Fibroblast of lung (primary cell): ENCODE measurements around the gene ZBED3. TPM values are rescaled to one million over a fixed set of nuclear protein-coding genes. Genes with fewer than 3 reads are reported as not detected.

Experiments
- DNase-seq, 2 donors: peaks; one replicate each; pipeline versions ENCODE4 v3.0.0 to v3.0.0-alpha.2; 2010; ENCODE audit warnings: low read depth in 2 of 2
- H2AFZ ChIP-seq: 2 replicates; pipeline ENCODE4 v1.5.1; 2012; ENCODE audit warnings: low read length, control low read depth, inconsistent platforms
- H3K27ac ChIP-seq: 2 replicates; pipeline ENCODE4 v1.5.1; 2011; ENCODE audit warnings: low read length, control low read depth; ENCODE audit not compliant: insufficient read depth
- H3K27me3 ChIP-seq: 2 replicates; pipeline ENCODE4 v1.5.1; 2011; ENCODE audit warnings: mild to moderate bottlenecking, low read length; ENCODE audit not compliant: control insufficient read depth, insufficient read depth
- H3K36me3 ChIP-seq: 2 replicates; pipeline ENCODE4 v1.5.1; 2011; ENCODE audit warnings: low read length; ENCODE audit not compliant: control insufficient read depth, insufficient read depth
- H3K4me1 ChIP-seq: 2 replicates; pipeline ENCODE4 v1.5.1; 2011; ENCODE audit warnings: low read length; ENCODE audit not compliant: control insufficient read depth, insufficient read depth; ENCODE audit errors: extremely low read depth
- H3K4me2 ChIP-seq: 2 replicates; pipeline ENCODE4 v1.5.1; 2011; ENCODE audit warnings: low read length, control low read depth; ENCODE audit not compliant: insufficient read depth; ENCODE audit errors: extremely low read depth
- H3K4me3 ChIP-seq, 4 experiments: fragments of 200-600 bp in 1 of 4; sonication (generic) in 1 of 4; replicated peaks in 1 of 4; 2 replicates each; pipeline ENCODE4 v1.5.1; 2011 to 2016; ENCODE audit warnings: low read length in 4 of 4, low read depth in 3 of 4, mild to moderate bottlenecking in 3 of 4, control low read depth in 2 of 4, inconsistent platforms in 1 of 4, mixed read lengths in 1 of 4; ENCODE audit not compliant: insufficient read depth in 1 of 4; ENCODE audit errors: control extremely low read depth in 1 of 4
- H3K79me2 ChIP-seq: 2 replicates; pipeline ENCODE4 v1.5.1; 2012; ENCODE audit warnings: mild to moderate bottlenecking, low read length, inconsistent platforms; ENCODE audit not compliant: control insufficient read depth, insufficient read depth
- H3K9ac ChIP-seq: 2 replicates; pipeline ENCODE4 v1.5.1; 2011; ENCODE audit warnings: mild to moderate bottlenecking, low read length, control low read depth; ENCODE audit not compliant: insufficient read depth
- H3K9me3 ChIP-seq: 2 replicates; pipeline ENCODE4 v1.5.1; 2012; ENCODE audit warnings: low read depth, low read length; ENCODE audit not compliant: control insufficient read depth, insufficient read depth
- H4K20me1 ChIP-seq: 2 replicates; pipeline ENCODE4 v1.5.1; 2011; ENCODE audit warnings: low read length; ENCODE audit not compliant: control insufficient read depth, insufficient read depth; ENCODE audit errors: extremely low read depth
- EZH2 ChIP-seq: IDR thresholded peaks from 2 replicates; pipeline ENCODE4 v1.5.1; 2012; ENCODE audit warnings: low read length, control low read depth, mild to moderate bottlenecking; ENCODE audit errors: missing control alignments
- polyA plus RNA-seq, 2 donors: library from polyadenylated mRNA; depleted of rRNA in 1 of 2; stranded (reverse) in 1 of 2; unstranded in 1 of 2; fragments of >200 nt; gene quantifications; 2 replicates each; pipeline ENCODE4 v1.2.1, GENCODE V29; 2011 to 2012; ENCODE audit warnings: missing spikeins in 1 of 2
- total RNA-seq: library from RNA; depleted of rRNA; stranded (reverse); fragments of >200 nt; gene quantifications from 2 replicates; pipeline ENCODE4 v1.2.1, GENCODE V29; 2014
- TF ChIP-seq, protein P1 (sequence below), 2 donors: IDR thresholded peaks in 1 of 2; conservative IDR thresholded peaks in 1 of 2; 1 replicate in 1 of 2; 2 replicates in 1 of 2; pipeline ENCODE4 v1.5.1; 2011 to 2012; ENCODE audit warnings: low read length in 2 of 2, control low read depth in 1 of 2, inconsistent platforms in 1 of 2, low read depth in 1 of 2, mild to moderate bottlenecking in 1 of 2

Gene ZBED3
- total and polyA plus RNA-seq, 2 donors (not counting 1 experiment from before 2014, with no cell fraction given): 1.7 to 3.0 TPM

DNA sequence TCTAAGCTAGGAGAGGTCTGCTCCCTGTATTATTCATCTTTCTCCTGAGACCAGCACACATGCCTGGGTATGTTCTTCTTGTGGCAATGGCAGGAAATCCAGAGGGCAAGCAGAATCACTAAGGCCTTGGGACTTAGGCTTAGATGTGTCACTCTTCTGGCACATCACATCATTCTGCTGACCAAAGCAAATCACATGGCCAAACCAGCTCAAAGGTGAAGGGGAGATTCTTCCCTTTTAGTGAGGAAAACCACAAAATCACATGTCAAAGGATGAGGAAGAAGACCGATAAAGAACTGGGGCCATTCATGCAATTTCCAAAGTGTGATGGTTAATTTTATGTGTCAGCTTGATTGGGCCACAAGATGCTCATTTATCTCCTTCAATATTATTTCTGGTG lies 62.6 kb downstream of the ZBED3 start:
- no peaks in the 10 kb centered on the region for H3K9me3 ChIP-seq
- no peak overlapping the region for H3K4me2 ChIP-seq
- no peaks in the 10 kb centered on the region for H4K20me1 ChIP-seq
- H3K79me2 ChIP-seq: no peaks in the 10 kb centered on the region
- DNase-seq: no peak
- H3K4me3 ChIP-seq: no peak overlapping the region
- TF ChIP-seq EZH2: no peak
- TF ChIP-seq, protein P1, sequence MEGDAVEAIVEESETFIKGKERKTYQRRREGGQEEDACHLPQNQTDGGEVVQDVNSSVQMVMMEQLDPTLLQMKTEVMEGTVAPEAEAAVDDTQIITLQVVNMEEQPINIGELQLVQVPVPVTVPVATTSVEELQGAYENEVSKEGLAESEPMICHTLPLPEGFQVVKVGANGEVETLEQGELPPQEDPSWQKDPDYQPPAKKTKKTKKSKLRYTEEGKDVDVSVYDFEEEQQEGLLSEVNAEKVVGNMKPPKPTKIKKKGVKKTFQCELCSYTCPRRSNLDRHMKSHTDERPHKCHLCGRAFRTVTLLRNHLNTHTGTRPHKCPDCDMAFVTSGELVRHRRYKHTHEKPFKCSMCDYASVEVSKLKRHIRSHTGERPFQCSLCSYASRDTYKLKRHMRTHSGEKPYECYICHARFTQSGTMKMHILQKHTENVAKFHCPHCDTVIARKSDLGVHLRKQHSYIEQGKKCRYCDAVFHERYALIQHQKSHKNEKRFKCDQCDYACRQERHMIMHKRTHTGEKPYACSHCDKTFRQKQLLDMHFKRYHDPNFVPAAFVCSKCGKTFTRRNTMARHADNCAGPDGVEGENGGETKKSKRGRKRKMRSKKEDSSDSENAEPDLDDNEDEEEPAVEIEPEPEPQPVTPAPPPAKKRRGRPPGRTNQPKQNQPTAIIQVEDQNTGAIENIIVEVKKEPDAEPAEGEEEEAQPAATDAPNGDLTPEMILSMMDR (conservative IDR thresholded peaks at IDR 0.05 in 1 of 2, IDR thresholded peaks at IDR 0.05 in 1 of 2; ENCODE audit: low read depth in 1 of 2, low read length in 2 of 2): no peak
- no peak overlapping the region for H3K27ac ChIP-seq
- H2AFZ ChIP-seq: no peak overlapping the region
- no peak overlapping the region for H3K9ac ChIP-seq
- H3K27me3 ChIP-seq: peaks cover 2% of the 10 kb centered on the region
- no peaks in the 10 kb centered on the region for H3K36me3 ChIP-seq
- H3K4me1 ChIP-seq: no peaks in the 10 kb centered on the region

DNA sequence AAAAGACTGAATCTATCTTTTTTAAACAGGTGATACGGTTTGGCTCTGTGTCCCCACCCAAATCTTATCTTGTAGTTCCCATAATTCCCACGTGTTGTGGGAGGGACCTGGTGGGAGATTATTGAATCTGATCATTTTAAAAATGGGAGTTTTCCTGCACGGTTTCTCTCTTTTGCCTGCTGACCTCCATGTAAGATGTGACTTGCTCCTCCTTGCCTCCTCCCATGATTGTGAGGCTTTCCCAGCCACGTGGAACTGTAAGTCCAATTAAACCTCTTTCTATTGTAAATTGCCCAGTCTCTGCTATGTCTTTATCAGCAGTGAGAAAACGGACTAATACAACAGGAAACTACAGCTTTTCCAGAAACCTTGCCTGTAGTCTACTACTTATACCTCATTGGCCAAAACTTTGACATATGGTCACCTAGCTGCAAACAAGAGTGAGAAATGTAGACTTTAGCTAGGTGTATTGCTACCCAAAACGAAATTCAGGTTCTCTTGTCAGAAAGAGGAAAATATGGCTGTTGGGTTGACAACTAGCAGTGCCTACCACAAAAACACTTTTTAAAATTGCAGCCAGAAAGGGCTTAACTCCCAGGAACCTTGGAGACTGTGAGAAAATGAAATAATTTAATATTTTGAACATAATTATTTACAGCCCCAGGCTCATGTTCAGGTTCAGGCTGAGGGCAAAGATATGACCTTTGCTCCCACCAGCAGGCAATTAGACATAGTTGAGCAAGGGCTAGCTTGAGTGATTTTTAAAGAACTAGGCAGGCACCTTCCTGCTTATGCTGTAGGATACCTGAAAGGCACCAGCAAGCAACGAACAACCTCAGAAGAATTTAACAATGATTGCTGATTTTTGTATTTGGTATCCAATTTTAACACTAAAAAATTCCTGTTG lies 64.3 kb downstream of the ZBED3 start:
- no peak for DNase-seq
- no peak overlapping the region for H2AFZ ChIP-seq
- no peaks in the 10 kb centered on the region for H3K9me3 ChIP-seq
- H3K4me1 ChIP-seq: no peaks in the 10 kb centered on the region
- H3K27me3 ChIP-seq: peaks cover 2% of the 10 kb centered on the region
- no peaks in the 10 kb centered on the region for H3K79me2 ChIP-seq
- no peak overlapping the region for H3K9ac ChIP-seq
- no peak overlapping the region for H3K4me3 ChIP-seq
- H4K20me1 ChIP-seq: no peaks in the 10 kb centered on the region
- no peak overlapping the region for H3K27ac ChIP-seq
- TF ChIP-seq, protein P1 (conservative IDR thresholded peaks at IDR 0.05 in 1 of 2, IDR thresholded peaks at IDR 0.05 in 1 of 2; ENCODE audit: low read depth in 1 of 2, low read length in 2 of 2): no peak
- TF ChIP-seq EZH2: no peak
- H3K4me2 ChIP-seq: no peak overlapping the region
- no peaks in the 10 kb centered on the region for H3K36me3 ChIP-seq

Other genes starting within 250 kb of the ZBED3 start
- not detected in 2 replicates for gene S100Z, start 237.3 kb downstream of the ZBED3 start, total RNA-seq
- gene S100Z, start 237.3 kb downstream of the ZBED3 start, polyA plus RNA-seq: not detected in 2 replicates
- gene CRHBP, start 134.2 kb downstream of the ZBED3 start, total RNA-seq: under 0.01 and 0.17 TPM in 2 replicates
- gene CRHBP, start 134.2 kb downstream of the ZBED3 start, polyA plus RNA-seq: 0.17 and 0.18 TPM in 2 replicates
- gene AGGF1, start 56.9 kb downstream of the ZBED3 start, total RNA-seq: 25.1 and 25.2 TPM in 2 replicates
- 14.1 and 15.5 TPM in 2 replicates for gene AGGF1, start 56.9 kb downstream of the ZBED3 start, polyA plus RNA-seq
- 0.17 and 0.26 TPM in 2 replicates for gene PDE8B, start 123.4 kb upstream of the ZBED3 start, total RNA-seq
- 0.09 and 0.18 TPM in 2 replicates for gene PDE8B, start 123.4 kb upstream of the ZBED3 start, polyA plus RNA-seq